Stimulated activated CD4-positive, alpha-beta T cell treated with anti-CD3 and anti-CD28 coated beads, Interleukin-2, amount 100 ng/mL, for 24 hours (primary cell): ENCODE data around the gene ZFTA.
A peak's percentile ranks its signal among the peaks of the same experiment; 100 is the strongest.
"Not testable (repeated sequence)": the region's sequence is repeated elsewhere in the genome, so short reads cannot be mapped to it uniquely, and the experiment has no call there.

Source experiments
- DNase-seq, 2 donors: peaks; one replicate each; pipeline ENCODE4 v3.0.0-alpha.2; 2020

Gene ZFTA

DNA sequence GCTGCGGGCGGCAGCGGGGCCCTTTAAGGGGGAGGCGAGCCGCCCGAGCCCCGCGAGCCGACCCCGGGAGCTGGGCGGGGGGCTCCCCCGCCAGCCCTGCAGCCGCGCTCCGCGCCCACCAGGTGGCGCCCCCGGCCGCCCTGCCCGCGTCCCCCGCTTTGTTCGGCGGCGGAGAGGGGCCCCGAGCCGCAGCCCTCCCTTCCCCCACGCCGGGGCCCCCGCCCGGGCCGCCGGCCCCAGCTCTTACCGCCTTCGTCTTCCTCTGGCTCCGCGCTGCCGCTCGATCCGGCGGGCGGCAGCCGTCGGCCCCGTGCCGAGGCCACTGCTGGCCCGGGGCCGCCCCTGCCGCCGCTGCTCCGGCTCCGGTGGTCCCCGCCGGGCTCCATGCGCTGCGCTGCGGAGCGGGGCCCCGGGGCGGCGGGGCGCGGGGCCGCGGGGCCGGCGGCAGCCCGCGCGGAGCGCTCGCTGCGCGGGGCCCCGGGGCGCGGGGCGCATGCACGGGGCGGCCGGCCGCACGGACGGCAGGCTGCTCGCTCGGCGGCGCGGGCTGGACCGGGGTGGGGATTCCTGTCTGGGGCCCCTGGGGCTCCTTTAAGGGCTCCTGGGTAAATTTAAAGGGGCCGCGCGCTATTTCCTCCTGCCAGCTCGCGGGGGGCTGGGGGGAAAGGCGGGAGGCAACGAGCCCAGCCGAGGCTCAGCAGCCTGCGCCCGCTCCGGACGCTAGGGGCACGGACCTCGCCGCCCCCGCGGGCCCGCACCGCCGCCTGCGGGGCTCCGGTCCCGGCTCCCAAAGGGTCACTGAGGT, at the start of gene ZFTA:
TSS of gene ZFTA (minus strand) at position 539 of the 805 bp plus-strand sequence. CDS start at position 386, 153 bp downstream.
- peak; percentile 69 to 70 for DNase-seq

DNA sequence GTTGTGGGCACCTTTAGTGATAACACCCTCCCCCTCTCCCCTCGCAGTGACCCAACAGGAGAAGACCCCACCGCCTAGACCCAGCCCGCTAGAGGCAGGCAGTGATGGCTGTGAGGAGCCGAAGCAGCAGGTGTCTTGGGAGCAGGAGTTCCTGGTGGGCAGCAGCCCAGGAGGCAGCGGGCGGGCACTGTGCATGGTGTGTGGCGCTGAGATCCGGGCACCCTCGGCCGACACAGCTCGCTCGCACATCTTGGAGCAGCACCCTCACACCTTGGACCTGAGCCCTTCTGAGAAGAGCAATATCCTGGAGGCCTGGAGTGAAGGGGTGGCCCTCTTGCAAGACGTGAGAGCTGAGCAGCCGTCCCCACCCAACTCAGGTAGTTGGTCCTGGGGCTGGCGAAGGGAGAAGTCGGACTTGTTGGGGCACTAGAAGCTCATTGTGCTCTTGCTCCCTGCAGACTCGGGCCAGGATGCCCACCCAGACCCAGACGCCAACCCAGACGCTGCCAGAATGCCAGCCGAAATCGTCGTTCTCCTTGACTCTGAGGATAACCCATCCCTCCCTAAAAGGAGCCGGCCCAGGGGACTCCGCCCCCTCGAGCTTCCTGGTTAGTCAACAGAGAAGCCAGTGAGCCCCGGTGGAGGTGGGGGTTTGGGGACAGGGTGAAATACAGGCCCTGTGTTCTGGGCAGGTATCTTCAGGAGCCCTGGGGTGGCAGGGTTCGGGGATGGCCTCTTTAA, 49.4 kb upstream of the ZFTA start:
- no peak for DNase-seq

DNA sequence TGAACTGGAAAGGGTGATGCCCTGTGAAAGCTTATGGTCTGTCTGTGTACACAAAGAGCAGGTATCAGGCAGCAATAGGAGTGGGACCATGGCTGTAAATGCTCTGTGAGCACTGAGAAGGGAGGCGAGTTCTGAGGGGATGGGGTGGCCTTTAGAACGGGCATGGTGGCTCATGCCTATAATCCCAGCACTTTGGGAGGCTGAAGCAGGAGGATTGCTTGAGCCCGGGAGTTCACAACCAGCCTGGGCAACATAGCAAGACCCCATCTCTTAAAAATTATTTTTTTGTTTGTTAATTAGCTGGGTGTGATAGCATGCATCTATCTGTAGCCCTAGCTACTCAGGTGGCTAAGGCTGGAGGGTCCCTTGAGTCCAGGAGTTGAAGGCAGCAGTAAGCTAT, 48.2 kb upstream of the ZFTA start:
- DNase-seq = no peak

DNA sequence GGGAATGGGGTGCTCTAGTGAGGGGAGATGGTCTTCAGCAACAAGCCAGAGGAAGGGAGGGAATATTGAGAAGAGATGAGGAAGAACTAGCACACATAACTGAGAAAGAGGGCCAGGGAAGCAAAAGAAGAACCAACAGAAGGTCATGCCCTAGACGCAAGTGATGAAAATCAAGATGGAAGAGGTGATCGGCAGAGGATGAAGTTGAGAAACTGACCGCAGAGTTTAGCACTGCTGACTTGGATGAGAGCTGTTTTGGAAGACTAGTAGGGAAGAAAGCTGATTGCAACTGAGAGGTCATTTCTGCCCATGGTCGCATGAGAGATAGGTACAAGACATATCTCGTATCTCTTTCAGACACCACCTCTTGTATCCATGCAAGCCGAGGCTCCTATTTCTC, 47.6 kb upstream of the ZFTA start:
- no peak for DNase-seq

DNA sequence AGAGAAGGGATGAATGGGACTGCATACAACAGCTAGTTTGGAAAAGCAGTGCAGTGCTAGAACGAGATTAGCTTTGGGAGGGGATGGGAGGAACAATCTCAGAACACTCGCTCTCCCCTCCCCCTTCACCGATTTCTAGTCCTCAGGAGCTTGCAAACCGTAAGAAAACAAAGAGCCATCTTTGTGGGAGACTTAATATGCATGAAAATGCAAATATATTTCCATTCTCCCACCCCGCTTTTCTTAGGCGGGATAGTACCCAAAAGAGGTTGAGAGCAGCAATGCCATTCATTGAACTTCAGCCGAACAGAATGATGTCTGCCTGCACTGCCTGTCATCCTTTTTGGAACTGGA, 45.8 kb upstream of the ZFTA start:
- DNase-seq = no peak

DNA sequence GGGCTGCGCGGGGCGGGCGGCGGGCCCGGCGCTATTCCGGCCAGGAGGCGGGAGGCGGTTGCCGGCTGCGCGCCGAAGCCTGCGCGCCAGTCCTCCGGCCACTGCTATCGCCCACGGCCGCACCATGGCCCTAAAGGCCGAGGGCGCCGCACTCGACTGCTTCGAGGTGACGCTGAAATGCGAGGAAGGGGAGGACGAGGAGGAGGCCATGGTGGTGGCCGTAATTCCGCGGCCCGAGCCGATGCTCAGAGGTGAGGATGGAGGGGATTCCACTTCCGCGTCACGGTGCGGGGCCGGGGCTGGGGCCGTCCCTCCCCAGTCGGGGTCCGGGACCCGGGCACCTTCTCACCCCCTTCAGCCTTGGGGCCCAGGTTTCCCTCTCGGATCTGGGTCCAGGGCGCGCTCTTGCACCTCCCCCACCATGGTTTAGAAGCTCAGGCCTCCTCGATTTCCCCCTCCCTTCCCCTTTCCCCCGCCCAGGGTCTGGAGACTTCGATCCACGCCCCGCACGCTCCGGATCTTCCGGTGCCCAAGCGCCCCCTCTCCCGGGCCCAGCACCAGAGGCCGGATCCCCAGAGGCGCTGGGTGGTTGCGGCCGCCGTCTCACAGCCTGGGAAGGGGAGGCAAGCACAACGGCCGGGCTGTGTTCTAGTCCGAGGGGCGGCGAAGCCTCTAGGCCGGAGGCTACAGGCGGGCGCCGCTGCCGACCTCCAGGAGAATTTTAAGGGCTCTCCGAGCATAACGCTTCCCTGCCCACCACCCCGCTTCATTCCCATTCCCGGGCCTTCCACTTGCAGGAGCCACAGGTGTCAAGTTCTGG, 45.2 kb upstream of the ZFTA start:
- DNase-seq = peak; percentile 45 to 66

DNA sequence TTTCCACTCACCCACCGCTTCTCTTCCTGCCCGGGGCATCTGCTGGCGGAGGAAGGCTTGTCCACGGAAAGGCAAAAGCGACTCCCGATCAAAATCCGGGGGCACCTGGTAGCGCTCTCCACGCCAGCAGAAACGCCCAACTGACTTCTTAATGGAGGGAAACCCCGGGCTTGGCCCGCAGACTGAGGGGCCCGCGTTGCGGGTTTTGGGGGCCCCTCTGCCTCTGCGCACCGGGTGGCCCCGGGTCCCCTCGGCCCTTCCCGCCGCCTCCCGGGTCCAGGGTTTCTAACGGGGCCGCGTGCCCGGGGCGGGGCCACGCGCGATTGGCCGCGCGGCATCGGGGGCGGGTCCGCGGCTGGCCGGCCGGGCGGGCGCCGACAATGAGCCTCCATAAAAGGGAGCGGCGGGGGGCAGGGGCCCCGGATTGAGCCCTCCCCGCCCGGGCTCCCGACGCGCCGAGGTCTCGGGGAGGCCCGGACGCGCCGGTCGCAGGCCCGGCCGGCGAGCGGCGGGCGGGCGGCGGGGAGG, 44.5 kb upstream of the ZFTA start, which contains the start of gene SPINDOC:
TSS of gene SPINDOC (plus strand) at position 422 of the 528 bp plus-strand sequence. CDS start 231 bp downstream, outside the sequence.
- DNase-seq = peak; percentile 74 to 82

DNA sequence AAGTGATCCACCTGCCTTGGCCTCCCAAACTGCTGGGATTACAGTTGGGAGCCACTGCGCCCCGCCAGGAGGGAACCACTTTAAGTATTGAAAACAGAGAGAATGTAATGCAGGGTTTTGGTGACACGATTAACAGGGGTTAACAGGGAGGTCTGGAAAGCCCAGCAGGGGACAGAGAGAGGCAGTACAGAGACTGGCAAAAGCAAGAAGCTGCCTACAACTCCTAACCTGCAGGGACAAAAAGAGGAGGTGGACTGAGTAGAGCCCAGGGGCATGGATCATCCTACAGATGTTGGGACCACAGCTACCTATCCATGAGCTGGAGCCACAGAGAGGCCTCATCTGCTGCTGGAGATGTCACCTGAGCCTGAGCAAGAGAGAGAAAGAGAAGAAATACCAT, 42.9 kb upstream of the ZFTA start:
- no peak for DNase-seq

DNA sequence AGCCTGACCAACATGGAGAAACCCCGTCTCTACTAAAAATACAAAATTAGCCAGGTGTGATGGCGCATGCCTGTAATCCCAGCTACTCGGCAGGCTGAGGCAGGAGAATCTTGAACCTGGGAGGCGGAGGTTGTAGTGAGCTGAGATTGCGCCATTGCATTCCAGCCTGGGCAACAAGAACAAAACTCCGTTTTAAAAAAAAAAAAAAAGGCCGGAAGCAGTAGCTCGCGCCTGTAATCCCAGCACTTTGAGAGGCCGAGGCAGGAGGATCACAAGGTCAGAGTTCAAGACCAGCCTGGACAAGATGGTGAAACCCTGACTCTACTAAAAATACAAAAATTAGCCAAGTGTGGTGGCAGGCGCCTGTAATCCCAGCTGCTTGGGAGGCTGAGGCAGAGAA, 41.8 kb upstream of the ZFTA start:
- not testable (repeated sequence) for DNase-seq

DNA sequence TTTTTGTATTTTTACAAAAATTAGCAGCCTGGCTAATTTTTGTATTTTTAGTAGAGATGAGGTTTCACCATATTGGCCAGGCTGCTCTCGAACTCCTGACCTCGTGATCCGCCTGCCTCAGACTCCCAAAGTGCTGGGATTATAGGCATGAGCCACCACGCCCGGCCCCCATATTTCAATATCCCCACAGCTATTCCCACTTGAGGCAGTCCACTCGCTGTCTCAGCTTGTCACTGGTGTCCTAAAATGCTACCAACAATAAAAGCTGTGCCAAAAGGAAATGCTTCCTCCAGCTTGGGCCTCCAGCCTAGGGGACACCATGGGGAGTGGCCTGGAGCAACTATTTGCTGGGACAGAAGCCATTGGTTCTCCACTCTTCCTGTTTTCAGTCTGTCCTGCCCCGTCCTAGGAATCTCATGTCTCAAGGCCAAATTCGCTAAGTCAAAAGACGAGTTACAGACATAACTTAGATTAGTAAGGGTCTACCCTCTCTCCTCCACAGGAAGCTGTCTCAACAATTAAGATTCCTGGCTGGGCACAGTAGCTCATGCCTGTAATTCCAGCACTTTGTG, 37.4 kb upstream of the ZFTA start:
- DNase-seq = no peak

DNA sequence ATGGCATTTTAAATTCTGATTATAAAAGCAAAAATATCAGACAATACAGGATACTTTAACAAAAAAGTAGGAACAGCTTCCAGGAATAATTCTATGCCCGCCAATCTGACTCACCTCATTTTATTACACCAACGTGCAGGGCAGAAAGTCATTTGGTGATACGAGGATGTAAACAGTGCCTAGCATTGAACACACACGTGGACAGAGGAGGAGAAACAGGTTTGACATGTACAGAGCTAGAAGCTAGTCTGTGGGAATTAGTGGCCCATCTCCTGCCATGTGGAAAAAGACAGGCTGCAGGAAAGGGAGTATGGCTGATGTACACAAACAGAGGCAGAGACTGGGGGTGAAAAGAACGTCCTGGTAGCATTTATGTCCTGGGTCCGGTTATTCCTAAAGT, 35.7 kb upstream of the ZFTA start:
- no peak for DNase-seq

DNA sequence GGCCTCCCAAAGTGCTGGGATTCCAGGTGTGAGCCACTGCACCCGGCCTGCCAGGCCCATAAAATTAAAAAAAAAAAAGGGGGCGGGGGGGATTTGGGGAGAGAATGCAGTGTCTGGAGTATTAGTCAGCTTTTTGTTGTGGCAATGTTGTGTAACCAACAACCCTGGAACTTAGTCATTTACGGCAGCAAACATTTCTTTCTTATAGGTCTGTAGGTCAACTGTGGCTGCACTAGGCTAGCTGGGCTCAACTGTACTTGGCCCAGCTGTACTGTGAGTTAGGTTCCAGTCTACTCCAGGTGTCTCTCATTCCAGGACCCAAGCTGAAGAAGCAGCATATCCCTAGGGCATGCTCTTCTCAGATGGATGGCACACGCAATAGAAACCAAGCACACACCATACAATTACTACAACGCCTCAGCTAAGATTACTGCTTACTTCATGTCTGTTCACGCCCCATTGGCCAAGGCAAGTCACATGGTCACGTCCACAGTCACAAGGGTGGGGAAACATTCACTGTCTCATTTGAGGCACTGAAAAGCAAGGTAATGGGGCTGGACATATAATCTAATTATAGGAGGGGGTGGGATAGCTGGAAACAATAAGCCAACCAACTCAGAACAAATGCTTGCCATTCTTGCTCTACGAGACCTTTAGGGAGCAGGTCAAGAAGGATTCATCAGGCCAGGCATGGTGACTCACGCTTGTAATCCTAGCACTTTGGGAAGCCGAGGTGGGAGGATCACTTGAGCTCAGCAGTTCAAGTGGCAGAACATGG, 34.3 kb upstream of the ZFTA start:
- no peak for DNase-seq

DNA sequence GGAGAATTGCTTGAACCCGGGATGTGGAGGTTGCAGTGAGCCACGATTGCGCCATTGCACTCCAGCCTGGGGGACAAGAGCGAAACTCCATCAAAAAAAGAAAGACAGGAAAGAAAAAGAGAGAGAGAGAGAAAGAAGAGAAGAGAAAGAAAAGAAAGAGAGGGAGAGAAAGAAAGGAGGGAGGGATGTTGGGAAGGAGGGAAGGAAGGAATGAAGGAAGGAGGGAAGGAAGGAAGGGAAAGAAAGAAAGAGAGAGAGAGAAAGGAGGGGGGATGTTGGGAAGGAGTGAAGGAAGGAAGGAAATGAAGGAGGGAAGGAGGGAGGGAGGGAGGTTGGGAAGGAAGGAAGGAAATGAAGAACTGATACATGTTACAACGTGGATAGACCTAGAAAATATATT, 32.3 kb upstream of the ZFTA start:
- DNase-seq = no peak

DNA sequence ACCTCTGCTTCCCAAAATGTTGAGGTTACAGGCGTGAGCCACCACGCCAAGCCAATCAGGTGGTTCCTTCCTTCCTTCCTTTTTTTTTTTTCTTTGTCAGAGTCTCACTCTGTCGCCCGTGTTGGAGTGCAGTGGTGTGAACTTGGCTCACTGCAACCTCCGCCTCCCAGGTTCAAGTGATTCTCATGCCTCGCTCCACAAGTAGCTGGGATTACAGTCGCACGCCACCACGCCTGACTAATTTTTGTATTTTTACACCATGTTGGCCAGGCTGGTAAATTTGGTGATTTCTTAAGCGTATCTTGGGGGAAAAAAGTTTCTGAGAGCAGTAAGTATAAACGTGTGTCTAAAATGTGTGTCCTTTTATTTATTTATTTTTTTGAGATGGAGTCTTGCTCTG, 26.5 kb upstream of the ZFTA start:
- no peak for DNase-seq

DNA sequence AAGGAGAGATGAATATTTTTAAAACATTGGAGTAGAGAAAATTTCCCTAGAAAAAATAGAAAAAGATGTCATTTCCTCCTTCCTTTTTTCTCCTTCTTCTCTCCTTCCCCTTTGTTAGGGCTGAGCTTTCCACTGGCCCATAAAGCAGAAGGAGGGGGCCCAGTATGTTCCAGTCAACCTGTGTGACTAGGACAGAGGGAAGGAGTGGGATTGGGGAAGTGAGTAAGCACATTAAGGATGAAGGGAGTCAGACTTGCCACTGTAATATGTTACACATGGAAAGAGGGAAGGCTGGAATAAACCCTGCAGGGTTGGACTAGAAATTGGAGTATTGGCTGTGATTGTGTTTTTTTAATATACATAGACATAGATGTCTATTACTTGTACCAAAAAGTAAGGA, 24.6 kb upstream of the ZFTA start:
- DNase-seq = no peak

DNA sequence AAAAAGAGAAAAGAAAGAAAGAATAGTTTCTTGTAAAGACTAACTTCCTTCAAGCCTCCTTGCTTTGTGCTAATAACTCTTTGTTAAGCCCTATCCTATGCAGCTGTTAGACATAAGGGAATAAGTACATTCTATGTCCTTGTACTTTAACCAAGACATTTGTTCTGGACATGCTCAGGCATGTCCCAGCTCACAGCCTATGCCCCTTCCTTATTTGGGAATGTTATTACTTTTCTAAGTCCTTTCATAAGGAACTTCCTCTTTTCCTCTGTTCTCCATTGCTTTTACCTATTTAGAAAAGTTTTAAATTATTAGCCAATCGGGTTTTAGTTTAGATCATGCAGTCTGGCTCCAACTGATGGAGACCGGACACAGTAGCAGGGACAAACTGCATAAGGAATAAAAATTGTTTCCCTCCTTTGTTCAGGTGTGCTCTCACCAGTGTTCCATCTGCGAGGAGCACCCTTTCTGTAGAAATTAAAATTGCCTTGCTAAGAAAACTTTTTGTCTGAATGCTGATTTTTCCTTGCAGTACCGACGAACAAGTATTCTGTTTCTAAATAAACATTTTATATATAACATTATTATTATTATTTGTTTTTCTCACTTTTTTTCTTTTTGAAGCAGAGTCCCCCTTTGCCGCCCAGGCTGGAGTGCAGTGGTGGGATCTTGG, 23.1 kb upstream of the ZFTA start:
- DNase-seq = no peak

DNA sequence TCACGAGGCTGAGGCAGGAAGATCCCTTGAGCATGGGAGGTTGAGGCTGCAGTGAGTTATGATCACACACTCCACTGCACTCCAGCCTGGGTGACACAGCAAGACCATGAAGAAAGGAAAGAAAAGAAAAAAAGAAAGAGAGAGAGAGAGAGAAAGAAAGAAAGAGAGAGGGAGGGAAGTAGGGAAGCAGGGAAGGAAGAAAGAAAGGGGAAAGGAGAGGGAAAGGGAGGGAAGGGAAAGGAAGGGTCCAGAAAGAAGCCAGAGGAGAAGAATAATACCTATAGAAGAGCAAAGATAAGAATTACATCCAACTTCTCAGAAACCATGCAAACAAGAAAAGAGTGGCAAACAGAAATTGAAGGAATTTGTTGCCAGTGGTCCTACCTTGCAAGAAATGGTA, 17.2 kb upstream of the ZFTA start:
- DNase-seq = no peak

DNA sequence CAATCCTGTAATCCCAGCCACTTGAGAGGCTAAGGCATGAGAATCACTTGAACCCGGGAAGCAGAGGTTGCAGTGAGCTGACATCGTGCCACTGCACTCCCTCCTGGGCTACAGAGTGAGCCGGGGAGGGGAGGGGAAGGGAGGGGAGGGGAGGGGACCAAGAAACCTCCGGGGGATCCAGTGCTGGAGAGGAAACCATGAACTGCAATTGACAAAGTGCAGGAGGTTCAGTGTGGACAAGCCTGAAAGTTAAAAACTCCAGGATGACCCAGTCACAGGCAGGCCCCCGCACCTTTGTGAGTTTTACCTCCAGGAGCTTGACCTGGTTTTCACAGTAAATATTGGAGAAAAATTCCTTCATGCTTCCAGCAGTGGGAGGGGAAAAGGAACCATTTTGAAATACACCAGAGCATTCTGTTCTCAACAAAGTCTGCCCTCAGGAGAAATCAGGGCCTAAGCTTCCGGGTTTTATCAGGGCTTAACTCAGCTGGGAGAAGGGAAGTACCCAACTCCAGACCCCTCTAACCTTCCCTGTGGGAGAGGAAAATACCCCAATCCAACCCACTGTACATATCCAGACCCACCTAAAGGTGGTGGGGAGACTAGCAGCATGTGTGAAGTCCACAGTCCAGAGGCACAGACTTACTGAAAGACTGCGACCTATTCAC, 15.5 kb upstream of the ZFTA start:
- DNase-seq = no peak

DNA sequence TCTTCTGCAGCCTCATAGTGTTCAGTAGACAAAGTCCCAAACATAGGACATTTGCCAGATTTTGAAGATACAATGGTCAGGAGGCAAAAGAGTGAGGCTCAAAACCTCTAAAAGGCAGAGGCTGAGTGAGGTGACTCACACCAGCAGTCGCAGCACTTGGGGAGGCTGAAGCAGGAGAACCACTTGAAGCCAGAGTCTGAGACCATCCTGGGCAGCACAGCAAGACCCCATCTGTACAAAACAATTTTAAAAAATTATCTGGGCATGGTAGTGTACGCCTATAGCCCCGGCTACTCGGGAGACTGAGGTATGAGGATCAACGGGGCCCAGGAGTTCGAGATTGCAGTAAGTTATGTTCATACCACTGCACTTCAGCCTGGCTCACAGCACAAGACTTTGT, 14.2 kb upstream of the ZFTA start:
- DNase-seq = no peak

DNA sequence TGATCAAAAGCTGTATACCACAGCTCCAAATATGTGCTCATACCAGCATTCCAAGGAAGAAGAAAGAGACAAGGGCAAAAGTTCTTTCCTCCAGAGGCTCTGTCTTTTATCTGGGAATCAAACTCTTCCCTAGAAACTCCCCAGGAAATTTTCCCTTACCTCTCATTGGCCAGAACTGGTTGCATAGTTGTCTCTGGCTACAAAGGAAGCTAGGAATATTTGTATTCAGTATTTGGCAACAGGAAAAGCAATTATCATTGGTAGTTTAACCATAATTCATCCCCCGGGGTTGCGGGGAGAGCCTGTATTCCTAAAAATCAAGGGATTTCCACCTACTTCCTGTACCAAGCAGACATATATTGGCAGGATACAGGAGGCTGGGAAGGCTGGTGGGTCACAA, 10.5 kb upstream of the ZFTA start:
- no peak for DNase-seq

DNA sequence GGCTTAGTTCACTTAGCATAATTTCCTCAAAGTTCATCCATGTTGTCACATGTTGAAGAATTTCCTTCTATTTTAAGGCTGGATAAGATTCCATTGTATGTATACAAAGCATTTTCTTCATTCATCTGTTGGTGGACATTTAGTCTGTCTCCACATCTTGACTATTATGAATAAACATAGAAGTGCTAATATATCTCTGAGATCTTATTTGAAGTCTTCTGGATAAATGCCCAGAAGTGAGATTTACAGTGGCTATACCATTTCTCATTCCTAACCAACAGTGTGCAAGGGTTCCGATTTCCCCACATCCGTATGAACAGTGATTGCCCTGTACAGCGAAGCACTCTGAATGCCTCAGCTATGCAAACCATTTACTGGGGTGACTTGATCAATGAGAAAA, 6.6 kb upstream of the ZFTA start:
- no peak for DNase-seq
